Measurements from ENCODE around the gene FOXE3.
"Not testable (repeated sequence)": the region's sequence is repeated elsewhere in the genome, so short reads cannot be mapped to it uniquely, and the experiment has no call there.

FOXE3 gene

DNA sequence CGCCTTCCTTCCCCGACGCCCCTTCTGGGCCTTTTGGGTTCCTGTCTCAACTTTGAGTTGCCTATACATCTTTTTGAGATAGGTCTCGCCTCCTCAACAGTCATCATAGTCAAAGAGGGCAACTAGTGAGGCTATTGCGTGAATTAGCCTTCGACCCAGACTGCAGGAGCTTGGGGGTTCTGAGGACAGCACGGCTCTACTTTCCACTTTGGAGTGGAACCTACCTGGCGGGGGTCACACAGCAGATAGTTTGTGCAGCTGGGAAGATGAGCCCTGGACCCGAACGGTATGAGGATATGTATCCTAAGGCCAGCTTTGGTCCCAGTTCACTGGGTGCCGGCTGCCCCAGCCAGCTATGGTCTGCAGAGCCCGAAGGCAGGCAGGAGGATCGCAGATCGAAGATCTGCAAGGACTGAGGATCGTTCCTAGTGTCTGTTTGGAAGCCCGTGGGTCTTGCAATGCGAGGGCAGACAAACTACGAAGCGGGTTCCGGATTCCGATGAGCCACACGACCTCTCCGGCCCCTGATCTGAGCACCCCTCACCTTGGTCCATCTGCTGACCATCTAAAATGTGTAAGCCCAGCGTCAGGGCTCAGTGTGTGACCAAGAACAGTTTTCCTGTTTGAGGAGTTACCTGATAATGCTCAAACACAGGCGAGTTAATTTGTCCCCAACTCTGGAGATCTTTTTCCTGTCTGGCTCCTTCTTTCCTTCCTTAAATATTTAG is 29.9 kb downstream of the FOXE3 start:
- DNase-seq (ENCODE audit: low read depth in 2 of 3, low spot score in 1 of 3), result no peak

DNA sequence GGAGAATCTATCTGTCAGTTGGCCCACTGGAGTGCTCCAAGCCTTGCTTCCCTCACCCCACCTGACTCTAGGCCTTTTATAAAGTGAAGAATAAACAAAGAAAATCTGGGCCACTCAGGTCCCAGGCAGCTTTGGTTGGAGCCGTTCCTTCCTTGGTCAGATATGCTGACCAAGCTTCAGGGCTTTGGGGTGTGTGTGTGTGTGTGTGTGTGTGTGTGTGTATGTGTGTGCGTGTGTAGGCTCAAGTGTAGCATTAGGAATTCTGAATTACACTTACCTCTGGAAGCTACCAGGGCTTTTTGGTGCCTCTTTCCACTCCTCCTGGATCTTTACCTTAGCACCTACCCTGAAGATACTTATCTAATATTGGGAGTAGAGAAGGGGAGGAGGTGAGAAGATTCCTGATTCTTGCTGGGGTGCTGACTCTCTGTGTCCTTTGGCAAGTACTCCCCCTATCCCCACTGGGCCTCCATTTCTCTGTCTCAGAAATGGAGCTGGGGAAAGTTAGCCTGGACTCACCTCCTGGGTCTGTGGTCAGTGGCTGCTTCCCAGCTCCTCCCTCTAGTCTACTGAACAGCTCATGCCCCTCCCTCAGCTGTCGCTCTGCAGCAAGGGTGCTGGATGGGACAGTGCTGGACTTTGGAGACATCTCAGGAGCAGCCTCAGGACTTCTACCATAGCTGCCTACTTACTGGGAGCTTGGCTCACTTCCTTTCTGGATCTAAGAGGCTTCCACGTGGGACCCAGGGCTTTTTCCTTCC is 32.6 kb downstream of the FOXE3 start:
- DNase-seq (ENCODE audit: low read depth in 2 of 3, low spot score in 1 of 3), result no peak

DNA sequence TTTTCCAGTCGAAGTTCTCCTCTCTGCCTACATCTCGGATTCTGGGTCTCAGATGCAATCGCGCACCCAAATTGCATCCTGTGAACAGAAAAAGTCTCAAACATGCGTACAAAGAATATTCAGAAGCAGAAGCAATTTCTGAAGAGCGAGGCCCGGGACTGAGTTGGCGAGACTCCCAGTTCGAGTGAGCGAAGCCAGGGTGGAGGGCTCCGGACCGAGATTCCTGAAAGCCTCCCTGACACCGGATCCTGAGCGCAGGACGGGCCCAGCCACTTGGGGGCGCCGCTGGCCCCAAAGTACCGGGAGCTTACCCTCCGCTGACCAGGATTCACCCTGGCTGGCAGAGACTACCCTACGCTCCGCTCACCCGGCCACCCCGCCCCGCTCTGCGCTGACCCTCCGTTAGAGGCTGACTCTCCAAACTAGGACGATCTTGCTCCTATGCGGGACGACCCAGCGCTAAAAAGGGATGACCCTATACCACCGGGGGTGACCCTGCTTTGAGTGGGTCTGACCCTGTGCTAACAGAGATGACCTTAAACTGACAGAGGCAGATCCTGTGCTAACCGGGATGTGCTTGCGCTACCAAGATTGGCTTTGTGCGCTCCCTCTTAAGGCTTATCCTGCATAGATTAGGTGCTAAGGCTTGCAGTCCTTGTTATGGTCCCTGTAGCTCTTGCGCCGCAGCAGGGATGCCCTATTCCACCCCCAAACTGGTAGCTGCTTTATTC is 33.9 kb downstream of the FOXE3 start:
- DNase-seq (ENCODE audit: low read depth in 2 of 3, low spot score in 1 of 3), result no peak

DNA sequence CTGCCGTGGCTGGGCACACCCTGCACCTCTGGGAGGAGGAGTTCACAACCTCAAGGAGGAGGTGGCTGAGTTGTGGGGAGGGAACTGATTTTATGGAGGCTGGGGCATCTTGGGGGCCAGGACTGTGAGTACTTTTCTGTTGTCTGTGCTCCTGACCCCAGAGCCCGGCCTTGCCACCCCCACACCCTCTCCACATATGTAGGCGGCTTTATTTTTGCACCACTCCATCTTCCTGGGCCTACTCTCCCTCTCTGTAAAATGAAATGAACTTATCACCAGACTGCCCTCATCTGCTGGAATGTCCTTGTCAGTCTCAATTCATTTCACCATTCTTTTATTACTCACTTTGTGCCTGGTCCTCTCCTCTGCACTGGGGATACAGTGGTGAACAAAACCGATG is 34.5 kb downstream of the FOXE3 start:
- DNase-seq (ENCODE audit: low read depth in 2 of 3, low spot score in 1 of 3), result no peak

DNA sequence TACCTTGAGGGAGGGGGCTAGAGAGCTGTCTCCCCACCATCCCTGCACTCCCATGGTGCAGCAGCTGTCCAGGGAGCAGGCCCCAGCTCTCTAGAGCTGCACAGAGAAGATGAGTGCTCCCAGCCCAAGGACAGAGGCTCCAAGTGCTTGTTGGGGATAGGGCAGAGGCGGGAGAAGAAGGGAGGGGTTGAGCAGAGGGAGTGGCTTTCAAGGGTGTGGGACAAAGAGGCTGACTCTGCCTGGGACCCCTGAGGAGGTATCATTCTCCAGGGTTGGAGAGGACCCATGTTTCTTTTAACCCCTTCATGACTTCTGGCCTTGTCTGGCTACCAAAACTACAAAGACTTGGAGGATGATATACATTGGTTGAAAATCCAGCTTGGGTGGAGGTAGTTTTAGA is 36.3 kb downstream of the FOXE3 start:
- DNase-seq (ENCODE audit: low read depth in 2 of 3, low spot score in 1 of 3), result no peak

DNA sequence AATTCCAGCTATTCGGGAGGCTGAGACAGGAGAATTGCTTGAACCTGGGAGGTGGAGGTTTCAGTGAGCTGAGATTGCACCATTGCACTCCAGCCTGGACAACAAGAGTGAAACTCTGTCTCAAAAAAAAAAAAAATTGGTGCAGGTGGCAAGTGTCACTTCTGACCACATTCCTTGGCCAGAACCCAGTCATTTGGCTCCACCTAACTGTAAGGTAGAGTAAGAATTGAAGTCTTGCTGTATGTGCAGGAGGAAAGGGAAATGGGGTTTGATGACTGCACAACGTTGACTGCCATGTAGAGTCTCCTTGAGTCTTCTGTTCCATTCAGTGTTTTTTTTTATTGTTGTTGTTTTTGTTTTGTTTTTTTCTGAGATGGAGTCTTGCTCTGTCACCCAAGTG is 37.8 kb downstream of the FOXE3 start:
- DNase-seq (ENCODE audit: low read depth in 2 of 3, low spot score in 1 of 3), result not testable (repeated sequence)

DNA sequence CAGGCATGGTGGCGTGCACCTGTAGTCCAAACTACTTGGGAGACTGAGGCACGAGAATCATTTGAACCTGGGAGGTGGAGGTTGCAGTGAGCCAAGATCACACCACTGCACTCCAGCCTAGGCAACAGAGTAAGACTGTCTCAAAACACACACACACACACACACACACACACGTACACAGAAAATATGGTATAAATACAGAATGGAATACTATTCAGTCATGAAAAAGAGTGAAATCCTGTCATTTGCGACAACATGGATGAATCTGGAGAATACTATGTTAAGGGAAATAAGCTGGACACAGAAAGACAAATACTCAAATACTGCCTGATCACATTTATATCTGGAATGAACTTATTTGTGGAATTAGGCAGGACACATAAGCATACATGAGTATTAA is 40.2 kb downstream of the FOXE3 start:
- no peak for DNase-seq (ENCODE audit: low read depth in 2 of 3, low spot score in 1 of 3)

DNA sequence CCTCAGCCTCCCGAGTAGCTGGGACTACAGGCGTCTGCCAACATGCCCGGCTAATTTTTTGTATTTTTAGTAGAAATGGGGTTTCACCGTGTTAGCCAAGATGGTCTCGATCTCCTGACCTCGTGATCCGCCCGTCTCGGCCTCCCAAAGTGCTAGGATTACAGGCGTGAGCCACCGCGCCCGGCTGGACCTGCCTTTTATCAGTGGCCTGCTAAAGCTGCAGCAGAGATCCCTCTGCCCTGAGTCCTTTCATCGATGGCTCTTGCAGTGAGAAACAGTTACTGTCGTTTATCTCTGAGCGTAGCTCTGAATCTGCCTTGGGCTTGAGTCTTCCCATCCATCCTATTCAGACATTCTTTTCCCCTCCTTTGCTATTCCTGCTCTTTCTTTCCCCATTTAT is 41.5 kb downstream of the FOXE3 start:
- not testable (repeated sequence) for DNase-seq (ENCODE audit: low read depth in 2 of 3, low spot score in 1 of 3)

DNA sequence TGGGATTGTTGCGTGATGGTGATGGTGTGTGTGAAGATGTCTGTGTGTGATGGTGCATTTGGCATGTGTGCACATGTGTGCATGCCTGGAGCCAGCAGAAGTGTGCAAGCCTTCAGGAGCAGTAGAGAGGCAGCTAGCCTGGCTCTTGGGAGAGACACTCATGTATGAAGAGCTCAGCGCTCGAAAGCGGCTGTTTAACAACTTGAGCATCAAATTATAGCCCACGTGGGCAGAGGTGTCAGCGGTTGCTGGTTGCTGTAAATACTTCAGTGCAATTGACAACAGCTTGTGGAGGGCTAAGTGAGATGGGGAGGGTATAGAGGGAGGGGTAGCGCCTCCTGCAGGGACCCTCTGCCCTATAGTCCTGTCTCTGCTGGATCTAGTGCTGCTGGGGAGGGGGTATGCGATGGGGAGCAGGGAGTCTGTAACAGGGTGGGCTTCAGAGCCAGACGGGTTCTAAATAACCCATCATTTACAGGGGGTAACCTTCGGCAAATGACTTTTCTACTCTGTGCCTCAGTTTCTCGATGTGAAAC is 43.2 kb downstream of the FOXE3 start:
- DNase-seq (ENCODE audit: low read depth in 2 of 3, low spot score in 1 of 3), result no peak

DNA sequence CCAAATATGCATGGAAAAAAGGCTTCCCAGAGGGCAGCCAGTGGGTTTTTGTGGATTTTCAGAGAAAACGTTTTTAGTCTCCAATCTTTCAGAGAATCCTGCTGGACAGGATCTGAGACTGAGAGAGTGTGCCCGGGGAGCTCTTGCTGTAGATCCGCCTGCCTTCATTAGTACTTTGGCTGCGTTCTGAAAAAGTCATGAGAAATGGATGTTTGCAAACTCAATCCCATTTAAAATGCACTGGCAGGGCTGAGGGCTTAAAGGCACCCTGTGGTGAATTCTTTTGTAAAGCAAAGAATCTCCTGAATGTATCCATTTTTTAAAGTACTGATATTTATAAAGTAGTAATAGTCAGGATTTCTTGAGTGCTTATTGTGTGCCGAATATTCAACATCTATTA is 44.0 kb downstream of the FOXE3 start:
- DNase-seq (ENCODE audit: low read depth in 2 of 3, low spot score in 1 of 3), result no peak

DNA sequence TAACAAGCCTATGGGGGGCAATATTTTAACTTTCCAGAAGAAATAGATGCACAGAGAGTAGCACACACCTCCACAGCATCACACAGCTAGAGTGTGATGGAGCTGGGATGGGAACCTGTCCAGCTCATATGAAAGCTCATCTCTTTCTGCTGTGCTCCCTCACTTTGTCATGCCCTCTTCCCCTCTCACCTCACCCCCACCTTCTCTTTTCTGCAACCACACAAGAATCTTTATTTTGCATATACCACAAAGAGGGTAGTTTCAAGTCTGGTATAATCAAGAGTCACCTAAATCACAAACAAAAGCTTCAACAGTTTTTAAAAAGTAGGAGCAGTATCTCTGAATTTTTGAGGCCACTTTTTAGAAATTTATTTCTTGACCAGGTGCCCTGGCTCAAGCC is 44.4 kb downstream of the FOXE3 start:
- DNase-seq (ENCODE audit: low read depth in 2 of 3, low spot score in 1 of 3), result no peak

DNA sequence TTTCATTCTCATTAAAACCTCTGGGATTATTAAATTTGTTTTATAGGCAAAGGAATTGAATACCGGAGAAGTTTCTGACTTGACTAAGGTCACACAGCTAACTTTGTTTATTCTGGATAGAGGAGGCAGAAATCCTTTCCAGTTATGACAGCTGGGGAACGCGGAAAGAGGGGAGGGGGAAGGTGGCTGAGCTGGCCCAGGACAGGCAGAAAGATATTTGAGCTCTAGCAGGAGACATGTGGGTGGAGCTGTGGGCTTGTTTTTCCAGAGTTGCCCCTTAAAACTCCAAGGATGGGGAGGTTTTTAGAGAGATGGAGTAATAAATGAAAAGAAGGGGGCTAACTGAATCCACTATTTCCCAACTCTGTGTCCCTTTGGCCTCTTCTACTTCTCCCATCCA is 49.5 kb downstream of the FOXE3 start:
- no peak for DNase-seq (ENCODE audit: low read depth in 2 of 3, low spot score in 1 of 3)
